ENCODE results near the gene ERBB2. TPM values are rescaled to one million over a fixed set of nuclear protein-coding genes. Genes with fewer than 3 reads are reported as not detected.

ERBB2 gene
- total RNA-seq, 1 donor from 2014 or later, result 86.0 TPM

- TF ChIP-seq, protein P1, sequence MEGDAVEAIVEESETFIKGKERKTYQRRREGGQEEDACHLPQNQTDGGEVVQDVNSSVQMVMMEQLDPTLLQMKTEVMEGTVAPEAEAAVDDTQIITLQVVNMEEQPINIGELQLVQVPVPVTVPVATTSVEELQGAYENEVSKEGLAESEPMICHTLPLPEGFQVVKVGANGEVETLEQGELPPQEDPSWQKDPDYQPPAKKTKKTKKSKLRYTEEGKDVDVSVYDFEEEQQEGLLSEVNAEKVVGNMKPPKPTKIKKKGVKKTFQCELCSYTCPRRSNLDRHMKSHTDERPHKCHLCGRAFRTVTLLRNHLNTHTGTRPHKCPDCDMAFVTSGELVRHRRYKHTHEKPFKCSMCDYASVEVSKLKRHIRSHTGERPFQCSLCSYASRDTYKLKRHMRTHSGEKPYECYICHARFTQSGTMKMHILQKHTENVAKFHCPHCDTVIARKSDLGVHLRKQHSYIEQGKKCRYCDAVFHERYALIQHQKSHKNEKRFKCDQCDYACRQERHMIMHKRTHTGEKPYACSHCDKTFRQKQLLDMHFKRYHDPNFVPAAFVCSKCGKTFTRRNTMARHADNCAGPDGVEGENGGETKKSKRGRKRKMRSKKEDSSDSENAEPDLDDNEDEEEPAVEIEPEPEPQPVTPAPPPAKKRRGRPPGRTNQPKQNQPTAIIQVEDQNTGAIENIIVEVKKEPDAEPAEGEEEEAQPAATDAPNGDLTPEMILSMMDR (IDR thresholded peaks at IDR 0.05), result no peak
- Mint-ChIP-seq H3K27me3 (ENCODE audit: low read depth) (peaks cover 14% of the 10 kb centered on the region), H3K4me3 (ENCODE audit: unreplicated experiment) (no peak overlapping the region), H3K27ac (ENCODE audit: unreplicated experiment) (peak overlapping the region; percentile 83), H3K9me3 (ENCODE audit: low read depth) (no peaks in the 10 kb centered on the region), H3K36me3 (ENCODE audit: low read depth) (no peaks in the 10 kb centered on the region), H3K4me1 (ENCODE audit: low read depth) (peaks cover 24% of the 10 kb centered on the region)
- DNase-seq (ENCODE audit: low spot score), result no peak
These were observed 55.9 kb downstream of the ERBB2 start for GRCh38 chr17:39755554-39756379.

- H3K4me3 Mint-ChIP-seq (ENCODE audit: unreplicated experiment), result no peak overlapping the region
- DNase-seq (ENCODE audit: low spot score), result no peak
- no peak overlapping the region for H3K27ac Mint-ChIP-seq (ENCODE audit: unreplicated experiment)
- peaks cover 14% of the 10 kb centered on the region for H3K27me3 Mint-ChIP-seq (ENCODE audit: low read depth)
- no peaks in the 10 kb centered on the region for H3K9me3 Mint-ChIP-seq (ENCODE audit: low read depth)
- no peaks in the 10 kb centered on the region for H3K36me3 Mint-ChIP-seq (ENCODE audit: low read depth)
- TF ChIP-seq, protein P1 (IDR thresholded peaks at IDR 0.05), result no peak
- H3K4me1 Mint-ChIP-seq (ENCODE audit: low read depth), result peaks cover 22% of the 10 kb centered on the region
These were observed 56.7 kb downstream of the ERBB2 start for GRCh38 chr17:39756380-39757079.

GRCh38 chr17:39757176-39757662 lies 57.4 kb downstream of the ERBB2 start:
- H3K4me1 Mint-ChIP-seq (ENCODE audit: low read depth), result peaks cover 16% of the 10 kb centered on the region
- no peaks in the 10 kb centered on the region for H3K36me3 Mint-ChIP-seq (ENCODE audit: low read depth)
- no peaks in the 10 kb centered on the region for H3K9me3 Mint-ChIP-seq (ENCODE audit: low read depth)
- DNase-seq (ENCODE audit: low spot score), result no peak
- no peak overlapping the region for H3K27ac Mint-ChIP-seq (ENCODE audit: unreplicated experiment)
- no peak overlapping the region for H3K4me3 Mint-ChIP-seq (ENCODE audit: unreplicated experiment)
- TF ChIP-seq, protein P1 (IDR thresholded peaks at IDR 0.05), result no peak
- peaks cover 14% of the 10 kb centered on the region for H3K27me3 Mint-ChIP-seq (ENCODE audit: low read depth)

- peaks cover 19% of the 10 kb centered on the region for H3K4me1 Mint-ChIP-seq (ENCODE audit: low read depth)
- TF ChIP-seq, protein P1 (IDR thresholded peaks at IDR 0.05), result no peak
These were observed 58.3 kb downstream of the ERBB2 start for GRCh38 chr17:39757931-39758873.

More at GRCh38 chr17:39757931-39758873, 58.3 kb downstream of the ERBB2 start:
- H3K9me3 Mint-ChIP-seq (ENCODE audit: low read depth), result no peaks in the 10 kb centered on the region
- no peaks in the 10 kb centered on the region for H3K36me3 Mint-ChIP-seq (ENCODE audit: low read depth)
- DNase-seq (ENCODE audit: low spot score), result no peak
- peaks cover 14% of the 10 kb centered on the region for H3K27me3 Mint-ChIP-seq (ENCODE audit: low read depth)
- H3K4me3 Mint-ChIP-seq (ENCODE audit: unreplicated experiment), result no peak overlapping the region
- no peak overlapping the region for H3K27ac Mint-ChIP-seq (ENCODE audit: unreplicated experiment)
